ENCODE measurements around the gene IFRD2.

Gene IFRD2

DNA sequence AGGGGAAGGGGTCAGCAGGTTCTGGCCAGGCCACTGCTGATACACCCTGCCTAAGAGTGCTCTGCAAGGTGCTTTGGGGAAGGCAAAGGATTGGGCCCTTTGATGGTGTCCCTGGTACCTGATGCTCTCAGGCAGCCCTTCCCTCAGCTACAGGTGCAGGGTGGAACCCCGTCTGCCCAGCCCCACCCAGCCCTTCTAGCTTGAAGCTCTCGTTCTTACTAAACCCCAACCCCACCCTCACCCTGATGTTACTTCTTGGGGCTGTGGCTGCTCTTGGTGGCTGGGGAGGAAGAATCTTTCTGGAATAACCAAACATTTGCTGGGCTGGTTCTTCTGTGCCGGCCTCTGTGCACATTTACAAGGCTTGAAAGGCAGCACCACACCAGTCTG, 49.9 kb downstream of the IFRD2 start:
- H3K4me1 ChIP-seq (ENCODE audit: control extremely low read depth in 1 of 4, control insufficient read depth in 4 of 4, insufficient read depth in 4 of 4, low read length in 3 of 4): peaks cover 16 to 96% (median 96%) of the 10 kb centered on the region in 4 experiments

GRCh38 chr3:50241713-50242380, 50.4 kb downstream of the IFRD2 start:
- ChIA-PET POLR2A (interaction anchor here (0.7 kb wide), 1 partner anchor 53 kb away, joined by 3 read pairs; no protein-coding TSS in a partner anchor), CTCF (interaction anchor here (0.8 to 72.5 kb wide), 4 partner anchors 8 to 96 kb away, joined by 3 to 1875 read pairs (median 940); partner anchors contain the start of genes GNAI2, LSMEM2, SEMA3B and SLC38A3)
- no peak for DNase-seq
- no peaks in the 10 kb centered on the region for H3K9me3 ChIP-seq (ENCODE audit: control extremely low read depth in 1 of 5, control insufficient read depth in 4 of 5, insufficient read depth in 2 of 5, low read depth in 1 of 5, low read length in 4 of 5)
- WGBS (ENCODE audit: insufficient coverage): 53% methylated on average over 6 of the region's 7 CpGs
- H3K27ac ChIP-seq (ENCODE audit: insufficient read depth in 1 of 2, low read depth in 1 of 2, low read length in 2 of 2, poor library complexity in 1 of 2, severe bottlenecking in 2 of 2): peak overlapping the region; percentile 58 to 82
- H3K36me3 ChIP-seq (ENCODE audit: control insufficient read depth in 4 of 4, insufficient read depth in 4 of 4, low read length in 3 of 4): peaks cover 0 to 57% (median 13%) of the 10 kb centered on the region in 4 experiments
- H3K4me1 ChIP-seq (ENCODE audit: control extremely low read depth in 1 of 4, control insufficient read depth in 4 of 4, insufficient read depth in 4 of 4, low read length in 3 of 4): peaks cover 10 to 96% (median 95%) of the 10 kb centered on the region in 4 experiments
- H3K4me3 ChIP-seq (ENCODE audit: control insufficient read depth in 1 of 7, extremely low read depth in 1 of 7, insufficient read depth in 4 of 7, low read depth in 2 of 7, low read length in 6 of 7): peak overlapping the region in 5 of 7 experiments; percentile 12 to 67 (median 48)
- no peaks in the 10 kb centered on the region for H3K27me3 ChIP-seq (replicated peaks in 2 of 5; ENCODE audit: control insufficient read depth in 4 of 5, insufficient read depth in 5 of 5, low read length in 4 of 5)

More for the DNA sequence above, 49.9 kb downstream of the IFRD2 start:
- ChIA-PET CTCF (interaction anchor here (1.1 to 72.5 kb wide), 4 partner anchors 7 to 53 kb away, joined by 3 to 1875 read pairs (median 950); partner anchors contain the start of genes GNAI2, LSMEM2, SEMA3B and SLC38A3), POLR2A (interaction anchor here (1.1 kb wide), 1 partner anchor 12 kb away, joined by 4 read pairs; no protein-coding TSS in a partner anchor)
- H3K36me3 ChIP-seq (ENCODE audit: control insufficient read depth in 4 of 4, insufficient read depth in 4 of 4, low read length in 3 of 4): peaks cover 0 to 62% (median 14%) of the 10 kb centered on the region in 4 experiments
- no peak for DNase-seq
- peak overlapping the region in 6 of 7 experiments; percentile 8 to 67 (median 40) for H3K4me3 ChIP-seq (ENCODE audit: control insufficient read depth in 1 of 7, extremely low read depth in 1 of 7, insufficient read depth in 4 of 7, low read depth in 2 of 7, low read length in 6 of 7)
- peak overlapping the region; percentile 58 to 82 for H3K27ac ChIP-seq (ENCODE audit: insufficient read depth in 1 of 2, low read depth in 1 of 2, low read length in 2 of 2, poor library complexity in 1 of 2, severe bottlenecking in 2 of 2)
- 0% methylated on average over 1 of the region's 3 CpGs for WGBS (ENCODE audit: insufficient coverage)
- no peaks in the 10 kb centered on the region for H3K27me3 ChIP-seq (replicated peaks in 2 of 5; ENCODE audit: control insufficient read depth in 4 of 5, insufficient read depth in 5 of 5, low read length in 4 of 5)
- H3K9me3 ChIP-seq (ENCODE audit: control extremely low read depth in 1 of 5, control insufficient read depth in 4 of 5, insufficient read depth in 2 of 5, low read depth in 1 of 5, low read length in 4 of 5): no peaks in the 10 kb centered on the region

- Histone ChIP-seq H3K27me3 (replicated peaks in 2 of 5; ENCODE audit: control insufficient read depth in 4 of 5, insufficient read depth in 5 of 5, low read length in 4 of 5) (no peaks in the 10 kb centered on the region), H3K4me3 (ENCODE audit: control insufficient read depth in 1 of 7, extremely low read depth in 1 of 7, insufficient read depth in 4 of 7, low read depth in 2 of 7, low read length in 6 of 7) (peak overlapping the region in 3 of 7 experiments; percentile 36 to 67 (median 48)), H3K27ac (ENCODE audit: insufficient read depth in 1 of 2, low read depth in 1 of 2, low read length in 2 of 2, poor library complexity in 1 of 2, severe bottlenecking in 2 of 2) (peak overlapping the region; percentile 58 to 82), H3K4me1 (ENCODE audit: control extremely low read depth in 1 of 4, control insufficient read depth in 4 of 4, insufficient read depth in 4 of 4, low read length in 3 of 4) (peaks cover 9 to 95% (median 91%) of the 10 kb centered on the region in 4 experiments), H3K36me3 (ENCODE audit: control insufficient read depth in 4 of 4, insufficient read depth in 4 of 4, low read length in 3 of 4) (peaks cover 0 to 52% (median 13%) of the 10 kb centered on the region in 4 experiments), H3K9me3 (ENCODE audit: control extremely low read depth in 1 of 5, control insufficient read depth in 4 of 5, insufficient read depth in 2 of 5, low read depth in 1 of 5, low read length in 4 of 5) (no peaks in the 10 kb centered on the region)
- POLR2A ChIA-PET: no interaction called here
- DNase-seq: no peak
- CTCF ChIA-PET: interaction anchor here (0.8 to 72.5 kb wide), 5 partner anchors 8 to 97 kb away, joined by 3 to 1875 read pairs (median 4); partner anchors contain the start of genes GNAI2, LSMEM2, SEMA3B and SLC38A3
- 89% methylated on average over 1 of the region's 4 CpGs for WGBS (ENCODE audit: insufficient coverage)
Measured at GRCh38 chr3:50241163-50241562, 51.1 kb downstream of the IFRD2 start.

DNA sequence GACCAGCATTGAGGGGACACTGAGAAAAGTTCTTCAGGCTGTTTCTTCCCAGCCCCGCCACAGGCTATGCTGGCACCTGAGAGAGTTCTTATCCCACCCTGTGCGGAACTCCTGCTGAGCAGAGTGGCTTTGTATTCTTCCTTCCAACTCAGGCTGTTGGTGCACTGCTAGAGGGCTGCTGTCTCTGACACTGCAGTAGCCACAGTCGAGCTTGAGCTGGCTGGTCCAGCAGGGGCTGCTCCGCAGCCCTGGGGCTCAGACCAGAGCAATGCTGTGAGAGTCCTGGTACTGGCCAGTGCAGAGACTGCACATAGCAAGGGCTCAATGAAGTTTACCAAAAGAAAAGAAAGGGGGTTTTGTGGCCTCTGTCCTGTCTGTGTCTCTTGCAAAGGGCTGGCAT, 52.6 kb downstream of the IFRD2 start:
- WGBS (ENCODE audit: insufficient coverage): 87% methylated on average over 4 of the region's 4 CpGs
- Histone ChIP-seq H3K9me3 (ENCODE audit: control extremely low read depth in 1 of 5, control insufficient read depth in 4 of 5, insufficient read depth in 2 of 5, low read depth in 1 of 5, low read length in 4 of 5) (no peaks in the 10 kb centered on the region), H3K36me3 (ENCODE audit: control insufficient read depth in 4 of 4, insufficient read depth in 4 of 4, low read length in 3 of 4) (peaks cover 0 to 45% (median 13%) of the 10 kb centered on the region in 4 experiments), H3K4me3 (ENCODE audit: control insufficient read depth in 1 of 7, extremely low read depth in 1 of 7, insufficient read depth in 4 of 7, low read depth in 2 of 7, low read length in 6 of 7) (peak overlapping the region in 2 of 7 experiments; percentile 8 to 81), H3K4me1 (ENCODE audit: control extremely low read depth in 1 of 4, control insufficient read depth in 4 of 4, insufficient read depth in 4 of 4, low read length in 3 of 4) (peaks cover 11 to 91% (median 86%) of the 10 kb centered on the region in 4 experiments), H3K27me3 (replicated peaks in 2 of 5; ENCODE audit: control insufficient read depth in 4 of 5, insufficient read depth in 5 of 5, low read length in 4 of 5) (no peaks in the 10 kb centered on the region), H3K27ac (ENCODE audit: insufficient read depth in 1 of 2, low read depth in 1 of 2, low read length in 2 of 2, poor library complexity in 1 of 2, severe bottlenecking in 2 of 2) (peak overlapping the region; percentile 50 to 82)
- ChIA-PET CTCF (interaction anchor here (0.7 to 72.5 kb wide), 4 partner anchors 8 to 151 kb away, joined by 3 to 1875 read pairs (median 939); partner anchors contain the start of genes GNAI2, LSMEM2, RBM5 and SEMA3B), POLR2A (no interaction called here)
- no peak for DNase-seq

DNA sequence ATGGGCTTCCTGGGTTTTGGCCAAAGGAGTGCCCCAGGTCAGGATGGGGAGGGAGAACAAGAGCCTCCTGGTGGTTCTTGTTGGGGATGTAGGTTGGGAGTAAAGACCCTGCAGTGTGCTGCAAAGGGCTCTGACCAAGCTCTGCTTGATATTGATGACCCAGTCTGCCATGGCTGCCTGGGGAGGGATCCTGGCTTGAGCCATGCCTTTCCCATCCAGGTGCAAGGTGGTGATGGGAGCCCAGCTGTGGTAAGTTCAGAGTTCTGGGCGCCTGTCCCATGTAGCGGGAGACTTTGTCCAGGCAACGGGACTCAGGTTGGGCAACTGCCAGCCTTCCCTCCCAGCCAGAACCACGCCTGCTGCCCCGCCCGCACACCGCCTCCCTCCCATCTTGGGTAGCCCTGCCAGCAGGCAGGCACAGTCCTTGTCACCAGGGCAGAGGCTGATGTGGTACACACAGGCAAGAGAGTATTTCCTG, 53.6 kb downstream of the IFRD2 start:
- ChIA-PET POLR2A (no interaction called here), CTCF (interaction anchor here (69.0 to 72.5 kb wide), 2 partner anchors 7 to 11 kb away, joined by 1875 read pairs; partner anchors contain the start of genes GNAI2, LSMEM2, SEMA3B and SLC38A3)
- Histone ChIP-seq H3K4me3 (ENCODE audit: control insufficient read depth in 1 of 7, extremely low read depth in 1 of 7, insufficient read depth in 4 of 7, low read depth in 2 of 7, low read length in 6 of 7) (peak overlapping the region; percentile 81 to 99 (median 97)), H3K27ac (ENCODE audit: insufficient read depth in 1 of 2, low read depth in 1 of 2, low read length in 2 of 2, poor library complexity in 1 of 2, severe bottlenecking in 2 of 2) (peak overlapping the region; percentile 50 to 93), H3K4me1 (ENCODE audit: control extremely low read depth in 1 of 4, control insufficient read depth in 4 of 4, insufficient read depth in 4 of 4, low read length in 3 of 4) (peaks cover 11 to 84% (median 79%) of the 10 kb centered on the region in 4 experiments), H3K9me3 (ENCODE audit: control extremely low read depth in 1 of 5, control insufficient read depth in 4 of 5, insufficient read depth in 2 of 5, low read depth in 1 of 5, low read length in 4 of 5) (no peaks in the 10 kb centered on the region), H3K36me3 (ENCODE audit: control insufficient read depth in 4 of 4, insufficient read depth in 4 of 4, low read length in 3 of 4) (peaks cover 0 to 38% (median 10%) of the 10 kb centered on the region in 4 experiments), H3K27me3 (replicated peaks in 2 of 5; ENCODE audit: control insufficient read depth in 4 of 5, insufficient read depth in 5 of 5, low read length in 4 of 5) (no peaks in the 10 kb centered on the region)
- no peak for DNase-seq
- WGBS (ENCODE audit: insufficient coverage): 12% methylated on average over 5 of the region's 7 CpGs

- peak overlapping the region; percentile 81 to 99 (median 97) for H3K4me3 ChIP-seq (ENCODE audit: control insufficient read depth in 1 of 7, extremely low read depth in 1 of 7, insufficient read depth in 4 of 7, low read depth in 2 of 7, low read length in 6 of 7)
- peak; percentile 74 to 90 (median 86) for DNase-seq
- peak overlapping the region; percentile 80 to 93 for H3K27ac ChIP-seq (ENCODE audit: insufficient read depth in 1 of 2, low read depth in 1 of 2, low read length in 2 of 2, poor library complexity in 1 of 2, severe bottlenecking in 2 of 2)
- no peaks in the 10 kb centered on the region for H3K9me3 ChIP-seq (ENCODE audit: control extremely low read depth in 1 of 5, control insufficient read depth in 4 of 5, insufficient read depth in 2 of 5, low read depth in 1 of 5, low read length in 4 of 5)
- CTCF ChIA-PET: interaction anchor here (69.0 to 72.5 kb wide), 2 partner anchors 6 to 12 kb away, joined by 1875 read pairs; partner anchors contain the start of genes GNAI2, LSMEM2, SEMA3B and SLC38A3
- H3K36me3 ChIP-seq (ENCODE audit: control insufficient read depth in 4 of 4, insufficient read depth in 4 of 4, low read length in 3 of 4): peaks cover 0 to 35% (median 10%) of the 10 kb centered on the region in 4 experiments
- no peaks in the 10 kb centered on the region for H3K27me3 ChIP-seq (replicated peaks in 2 of 5; ENCODE audit: control insufficient read depth in 4 of 5, insufficient read depth in 5 of 5, low read length in 4 of 5)
- WGBS (ENCODE audit: insufficient coverage): 0% methylated on average over 27 of the region's 31 CpGs
- peaks cover 11 to 77% (median 73%) of the 10 kb centered on the region in 4 experiments for H3K4me1 ChIP-seq (ENCODE audit: control extremely low read depth in 1 of 4, control insufficient read depth in 4 of 4, insufficient read depth in 4 of 4, low read length in 3 of 4)
- POLR2A ChIA-PET: interaction anchor here (0.6 to 1.9 kb wide), 3 partner anchors 8 to 1126 kb away, joined by 3 to 8 read pairs (median 3); no protein-coding TSS in a partner anchor
Measured at GRCh38 chr3:50237754-50238548, 54.3 kb downstream of the IFRD2 start.

Data from common myeloid progenitor, CD34-positive (primary cell).